HG02885 (cell line): ENCODE results near the gene TMEM95.
"Not testable (repeated sequence)": the region's sequence is repeated elsewhere in the genome, so short reads cannot be mapped to it uniquely, and the experiment has no call there.

Source experiments
- ATAC-seq: cut with Tn5 transposase; IDR thresholded peaks from one replicate; pipeline ENCODE4 v1.9.1; 2021; ENCODE audit warnings: mild to moderate bottlenecking; ENCODE audit not compliant: unreplicated experiment, poor library complexity

TMEM95 gene

DNA sequence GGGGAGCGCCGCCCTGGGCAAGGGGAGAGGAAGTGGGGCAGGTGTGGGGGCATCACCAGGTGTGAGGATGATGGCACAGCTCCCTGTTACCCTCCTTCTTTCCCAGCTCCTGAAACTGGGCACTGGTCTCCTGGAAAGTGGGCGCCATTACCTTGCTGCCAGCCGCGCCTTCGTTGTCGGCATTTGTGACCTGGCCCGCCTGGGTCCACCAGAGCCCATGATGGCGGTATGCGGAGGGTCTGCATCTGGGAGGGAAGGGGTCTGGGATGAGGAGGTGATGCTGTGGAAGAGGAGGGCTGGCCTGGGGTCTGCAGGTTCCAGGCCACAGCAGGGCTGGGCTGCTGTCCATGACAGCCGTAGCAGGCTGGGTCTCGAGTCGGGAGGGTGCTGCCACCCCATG, 13.1 kb upstream of the TMEM95 start:
- ATAC-seq, result no peak

- ATAC-seq, result no peak
Measured at GRCh38 chr17:7343250-7343649, 11.7 kb upstream of the TMEM95 start.

DNA sequence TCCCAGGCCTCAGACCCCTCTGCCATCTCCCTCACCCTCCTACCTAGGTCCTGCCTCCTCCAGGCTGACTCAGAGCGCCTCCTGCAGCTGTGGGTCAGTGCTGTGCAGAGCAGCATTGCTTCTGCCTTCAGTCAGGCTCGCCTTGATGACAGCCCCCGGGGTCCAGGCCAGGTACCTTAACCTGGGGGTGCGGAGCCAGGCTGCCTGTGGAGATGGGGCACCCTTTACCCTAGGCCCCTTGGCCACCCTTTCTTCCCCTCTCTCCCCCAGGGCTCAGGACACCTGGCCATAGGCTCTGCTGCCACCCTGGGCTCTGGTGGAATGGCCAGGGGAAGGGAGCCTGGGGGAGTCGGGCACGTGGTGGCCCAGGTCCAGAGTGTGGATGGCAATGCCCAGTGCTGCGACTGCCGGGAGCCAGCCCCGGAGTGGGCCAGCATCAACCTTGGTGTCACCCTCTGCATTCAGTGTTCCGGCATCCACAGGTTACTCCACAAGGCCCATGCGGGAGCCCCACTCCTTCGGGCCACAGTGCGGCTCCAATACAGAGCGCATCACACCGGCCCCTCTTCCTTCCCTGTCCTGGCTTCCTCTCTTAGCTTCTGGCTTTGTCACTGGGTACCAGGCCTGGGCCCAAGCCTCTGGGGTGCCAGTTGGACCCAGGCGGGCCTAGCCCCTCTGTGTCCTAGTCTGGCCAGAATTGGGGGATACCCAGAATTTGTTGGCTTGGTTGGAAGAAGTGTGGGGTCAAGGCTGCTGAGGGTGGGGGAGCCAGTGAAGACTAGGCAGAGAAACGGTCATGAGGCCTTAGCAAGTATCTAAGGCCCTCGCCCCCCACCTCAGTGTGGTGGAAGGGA, 8.0 kb upstream of the TMEM95 start:
- no peak for ATAC-seq

GRCh38 chr17:7347630-7348477, 7.1 kb upstream of the TMEM95 start:
- ATAC-seq, result no peak

DNA sequence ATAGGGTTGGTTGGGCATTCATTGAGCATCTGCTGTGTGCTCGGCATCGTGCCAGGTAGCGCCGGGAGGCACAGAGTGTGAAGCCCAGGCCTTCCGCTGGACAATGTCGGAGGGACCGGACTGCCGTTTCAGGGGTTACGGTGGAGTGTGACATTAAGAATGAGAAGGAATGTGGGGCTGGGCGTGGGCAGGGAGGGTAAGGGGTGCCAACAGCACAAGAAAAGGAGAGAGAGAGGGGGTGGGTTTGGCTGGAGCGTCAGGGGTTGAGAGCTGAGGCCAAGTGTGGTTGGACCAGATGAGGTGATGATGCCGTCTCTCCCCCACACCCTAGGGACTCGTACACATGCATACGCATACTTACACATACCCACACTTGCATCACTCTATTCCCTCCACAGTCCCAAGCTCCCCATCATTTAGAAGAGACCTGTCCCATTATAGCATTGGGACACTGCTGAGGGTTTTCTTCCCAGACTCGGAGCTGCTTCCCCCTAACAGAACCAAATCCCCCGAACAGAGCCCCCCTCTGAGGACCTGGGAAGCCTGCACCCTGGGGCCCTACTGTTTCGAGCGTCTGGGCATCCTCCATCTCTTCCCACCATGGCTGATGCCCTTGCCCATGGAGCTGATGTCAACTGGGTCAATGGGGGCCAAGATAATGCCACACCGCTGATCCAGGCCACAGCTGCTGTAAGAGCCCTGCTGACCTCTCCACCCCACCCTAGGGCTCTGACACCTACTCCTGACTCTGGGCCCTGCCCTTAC, 6.3 kb upstream of the TMEM95 start:
- ATAC-seq, result no peak

DNA sequence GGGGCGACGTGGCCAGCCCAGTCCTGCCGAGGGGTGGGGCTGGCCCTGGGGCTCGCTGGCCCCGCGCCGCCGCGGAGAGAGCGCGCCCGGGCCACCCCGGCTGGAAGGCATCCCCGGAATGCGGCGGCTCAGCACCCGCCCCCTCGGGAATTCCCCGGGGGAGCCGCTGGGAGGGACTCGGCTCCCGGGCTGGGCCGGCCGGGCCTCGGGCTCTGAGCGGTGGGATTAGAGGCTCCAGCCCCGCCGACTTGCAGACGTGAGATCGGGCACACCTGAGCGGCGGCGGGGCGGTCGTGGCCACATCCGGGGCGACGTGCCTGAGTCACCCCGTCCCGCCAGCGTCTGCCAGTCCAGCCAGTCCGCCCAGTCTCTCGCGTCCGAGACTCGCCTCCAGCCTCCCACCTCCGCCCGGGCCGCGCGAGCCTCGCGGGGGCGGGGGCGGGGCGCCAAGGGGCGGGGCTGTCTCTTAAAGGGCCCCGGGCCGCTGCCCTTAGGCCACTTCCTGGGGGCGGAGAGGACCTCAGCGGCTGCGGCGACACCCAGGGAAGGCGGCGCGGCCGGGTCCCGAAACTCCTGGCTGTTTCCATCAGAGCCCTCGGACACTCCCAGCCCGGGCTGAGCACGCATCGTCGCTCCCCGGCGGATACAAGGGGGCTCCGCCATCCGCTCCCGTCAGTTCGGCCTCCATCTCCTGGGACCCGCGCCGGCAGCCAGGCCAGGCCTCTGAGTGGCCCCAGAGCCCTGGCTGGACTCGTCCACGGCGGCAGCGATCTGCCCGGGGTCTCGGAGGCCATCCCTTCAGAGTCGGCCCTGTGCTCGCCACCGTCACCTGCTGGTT, 3.1 kb upstream of the TMEM95 start, which contains the start of gene KCTD11:
KCTD11 (plus strand) TSS at position 498 of the 838 bp plus-strand sequence.
- peak; percentile 65 for ATAC-seq

DNA sequence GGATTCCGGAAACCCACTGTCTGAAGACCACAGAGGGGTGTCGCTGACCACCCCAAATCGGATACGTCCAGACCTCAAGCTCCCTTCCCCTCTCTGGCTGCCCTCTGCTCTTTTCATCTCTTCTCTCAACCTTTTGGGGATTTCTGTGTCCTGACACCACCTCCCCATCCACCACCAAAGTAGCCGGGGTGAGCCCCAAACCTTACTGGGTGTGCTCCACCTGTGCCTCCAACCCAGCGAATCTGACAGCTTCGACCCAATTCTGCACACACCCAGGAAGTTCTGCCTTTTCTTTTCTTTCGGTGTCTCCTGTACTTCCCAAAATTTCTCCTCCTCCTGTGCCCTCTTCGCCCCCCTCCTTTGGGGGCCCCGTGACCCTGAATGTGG, 2.5 kb upstream of the TMEM95 start:
- no peak for ATAC-seq

GRCh38 chr17:7352910-7353635, 1.9 kb upstream of the TMEM95 start:
- no peak for ATAC-seq

GRCh38 chr17:7354262-7354843, 603 bp upstream of the TMEM95 start:
- ATAC-seq, result no peak

DNA sequence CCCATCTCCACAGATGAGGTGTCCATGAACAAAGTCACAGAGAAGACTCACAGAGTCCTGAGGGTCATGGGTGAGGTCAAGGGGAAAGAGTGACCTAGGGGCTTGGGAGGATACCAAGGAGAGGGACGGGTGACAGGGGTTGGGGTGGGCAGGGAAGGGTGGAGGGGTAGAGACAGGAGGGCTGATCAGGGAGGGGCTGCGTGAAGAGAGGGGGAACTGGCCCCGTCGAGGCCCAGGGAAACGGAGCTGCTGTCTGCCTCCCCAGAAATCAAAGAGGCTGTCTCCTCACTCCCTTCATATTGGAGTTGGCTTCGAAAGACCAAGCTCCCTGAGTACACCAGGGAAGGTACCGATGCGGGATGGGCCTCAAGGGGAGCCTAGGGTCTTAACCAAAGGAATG, 617 bp downstream of the TMEM95 start:
- no peak for ATAC-seq

- ATAC-seq, result peak; percentile 38
Measured at GRCh38 chr17:7356072-7356549, 1.2 kb downstream of the TMEM95 start.

- ATAC-seq, result no peak
Measured at GRCh38 chr17:7356756-7357155, 1.8 kb downstream of the TMEM95 start.

DNA sequence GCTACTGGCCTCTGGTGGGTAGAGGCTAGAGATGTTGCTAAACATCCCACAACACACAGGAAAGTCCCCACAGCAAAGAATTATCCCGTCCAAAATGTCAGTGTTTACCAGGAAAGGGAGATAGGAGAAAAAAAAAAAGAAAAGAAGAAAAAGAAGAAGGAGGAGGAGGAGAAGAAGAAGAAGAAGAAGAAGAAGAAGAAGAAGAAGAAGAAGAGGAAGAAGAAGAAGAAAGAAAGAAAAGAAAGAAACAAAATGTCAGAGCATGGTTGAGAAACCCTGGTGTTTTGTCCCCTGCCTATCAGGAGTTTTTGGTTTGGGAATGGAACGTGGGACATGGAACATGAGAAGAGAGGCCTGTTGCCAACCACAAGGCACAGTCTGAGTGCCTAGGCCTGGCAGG, 2.4 kb downstream of the TMEM95 start:
- no peak for ATAC-seq

DNA sequence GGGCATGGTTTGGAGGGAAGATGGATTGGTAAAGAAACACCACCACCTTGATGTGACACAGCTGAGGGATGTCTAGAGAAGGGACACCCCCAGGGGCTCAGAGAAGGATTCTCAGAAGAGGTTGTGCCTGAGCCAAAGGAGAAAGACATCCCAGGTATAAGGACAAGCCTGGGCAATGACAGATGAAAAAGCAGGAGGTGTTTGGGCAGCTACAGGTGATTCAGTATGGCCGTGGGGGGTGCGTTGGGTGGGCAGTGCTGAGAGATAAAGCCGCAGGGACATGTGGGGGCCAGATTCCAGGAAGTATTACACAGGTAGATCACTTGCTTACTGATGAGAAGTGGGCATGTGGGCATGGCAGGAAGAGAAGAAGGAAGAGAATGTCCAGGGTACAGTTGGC, 7.0 kb downstream of the TMEM95 start:
- ATAC-seq, result no peak

DNA sequence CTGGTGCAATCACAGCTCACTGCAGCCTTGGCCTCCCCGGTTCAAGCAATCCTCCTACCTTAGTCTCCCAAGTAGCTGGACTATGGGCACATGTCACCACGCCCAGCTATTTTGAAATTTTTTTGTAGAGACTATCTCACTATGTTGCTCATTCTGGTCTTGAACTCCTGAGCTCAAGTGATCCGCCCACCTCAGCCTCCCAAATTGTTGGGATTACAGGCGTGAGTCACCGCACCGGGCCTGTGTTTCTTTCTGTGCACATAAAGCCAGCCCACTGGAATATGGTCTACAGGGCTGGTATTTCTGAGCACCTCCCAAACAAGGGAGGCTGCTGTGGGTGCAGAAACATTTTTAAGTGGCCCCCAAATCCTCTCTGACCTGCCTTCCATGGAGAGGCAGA, 8.4 kb downstream of the TMEM95 start:
- ATAC-seq, result no peak

DNA sequence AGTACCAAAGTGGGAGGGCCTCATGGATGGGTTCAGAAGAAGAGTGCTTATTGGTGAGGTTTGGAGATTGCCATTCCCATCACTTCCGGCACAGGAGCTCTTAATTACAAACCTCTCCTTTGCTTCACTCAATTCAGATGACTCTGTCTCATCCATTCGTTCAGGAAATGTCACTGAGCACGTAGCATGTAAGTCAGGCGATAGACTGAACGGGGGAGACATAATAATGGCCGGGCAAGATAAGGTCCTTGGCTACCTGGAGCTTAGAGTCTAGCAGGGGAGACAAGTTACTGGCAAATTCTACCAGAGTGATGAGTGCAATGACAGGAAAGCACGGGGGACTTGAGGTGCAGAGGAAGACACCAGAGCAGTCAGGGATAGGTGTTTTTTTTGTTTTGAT, 11.0 kb downstream of the TMEM95 start:
- not testable (repeated sequence) for ATAC-seq

DNA sequence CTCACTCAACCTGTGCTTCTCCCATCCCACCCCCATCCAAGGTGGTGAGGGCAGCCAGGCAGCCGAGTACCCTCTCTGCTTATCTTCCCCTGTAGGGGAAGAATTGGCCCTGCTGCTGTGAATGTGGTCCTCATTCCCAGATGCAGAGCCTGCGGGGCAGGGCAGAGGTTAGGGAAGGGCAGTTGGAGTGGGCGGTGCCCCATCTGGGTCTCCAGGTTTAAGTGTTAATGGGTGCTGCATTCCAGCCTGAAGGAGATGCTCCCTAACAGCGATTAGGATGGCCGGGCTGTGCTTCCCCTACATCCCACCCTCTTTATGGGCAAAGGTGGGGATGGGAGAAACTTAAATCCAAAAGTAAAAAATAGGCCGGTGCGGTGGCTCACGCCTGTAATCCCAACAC, 12.1 kb downstream of the TMEM95 start:
- ATAC-seq, result no peak

DNA sequence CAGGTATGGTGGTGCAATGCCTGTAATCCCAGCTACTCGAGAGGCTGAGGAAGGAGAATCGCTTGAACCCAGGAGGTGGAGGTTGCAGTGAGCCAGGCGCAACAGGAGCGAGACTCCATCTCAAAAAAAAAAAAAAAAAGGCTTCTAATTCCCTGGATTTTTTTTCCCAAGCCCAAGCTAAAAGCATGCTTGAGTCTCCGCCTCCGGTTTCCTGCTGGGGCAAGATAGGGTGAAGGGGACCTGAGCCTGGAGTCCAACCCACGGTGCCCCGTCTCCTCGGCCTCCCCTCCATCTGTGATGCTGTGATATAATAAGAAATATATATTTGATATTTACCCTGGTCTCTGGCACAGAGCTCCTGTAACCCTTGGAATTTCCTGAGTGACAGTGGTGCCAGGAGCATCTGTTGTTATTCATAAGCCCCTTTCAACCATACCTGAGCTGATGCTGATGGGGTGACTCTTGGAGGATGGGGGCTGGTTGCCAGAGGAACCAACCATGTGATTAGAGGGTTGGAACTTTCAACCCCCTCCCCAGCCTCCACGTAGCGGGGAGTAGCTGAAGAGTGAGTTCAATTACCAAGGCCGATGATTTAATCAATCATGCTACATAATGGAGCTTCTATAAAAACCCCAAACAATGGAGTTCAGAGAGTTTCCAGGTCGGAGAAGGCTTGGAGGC, 13.1 kb downstream of the TMEM95 start:
- no peak for ATAC-seq
